NCI-H2227 (cell line): ENCODE results near the gene BNIP1.

Experiments
- DNase-seq: peaks from one replicate; lab custom pipeline; 2025; ENCODE audit not compliant: unreplicated experiment; lab: John Stamatoyannopoulos, UW

The BNIP1 gene

GRCh38 chr5:173165177-173166016, 21.1 kb downstream of the BNIP1 start:
- DNase-seq, result no peak

GRCh38 chr5:173172166-173172565, 27.8 kb downstream of the BNIP1 start:
- no peak for DNase-seq

- no peak for DNase-seq
Observed at GRCh38 chr5:173175523-173175922, 31.2 kb downstream of the BNIP1 start.

- no peak for DNase-seq
Observed at GRCh38 chr5:173178369-173178910, 34.1 kb downstream of the BNIP1 start.

DNA sequence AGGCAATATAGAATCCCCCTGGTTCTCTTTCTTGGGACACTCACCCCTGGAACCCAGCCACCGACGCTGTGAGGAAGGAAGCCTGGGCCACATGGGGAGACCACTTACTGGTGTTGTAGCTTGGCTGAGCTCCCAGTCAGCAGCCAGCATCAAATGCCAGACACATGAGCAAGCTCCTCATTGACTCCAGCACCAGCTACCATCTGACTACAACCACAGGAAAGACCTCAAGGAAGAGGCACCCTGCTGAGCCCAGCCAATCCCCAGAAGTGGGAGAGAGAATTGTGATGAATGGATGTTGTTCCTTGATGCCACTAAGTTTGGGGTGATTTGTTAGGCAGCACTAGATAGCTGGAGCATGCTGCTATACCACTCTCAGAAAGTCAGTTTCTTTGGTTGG, 36.0 kb downstream of the BNIP1 start:
- DNase-seq, result no peak

DNA sequence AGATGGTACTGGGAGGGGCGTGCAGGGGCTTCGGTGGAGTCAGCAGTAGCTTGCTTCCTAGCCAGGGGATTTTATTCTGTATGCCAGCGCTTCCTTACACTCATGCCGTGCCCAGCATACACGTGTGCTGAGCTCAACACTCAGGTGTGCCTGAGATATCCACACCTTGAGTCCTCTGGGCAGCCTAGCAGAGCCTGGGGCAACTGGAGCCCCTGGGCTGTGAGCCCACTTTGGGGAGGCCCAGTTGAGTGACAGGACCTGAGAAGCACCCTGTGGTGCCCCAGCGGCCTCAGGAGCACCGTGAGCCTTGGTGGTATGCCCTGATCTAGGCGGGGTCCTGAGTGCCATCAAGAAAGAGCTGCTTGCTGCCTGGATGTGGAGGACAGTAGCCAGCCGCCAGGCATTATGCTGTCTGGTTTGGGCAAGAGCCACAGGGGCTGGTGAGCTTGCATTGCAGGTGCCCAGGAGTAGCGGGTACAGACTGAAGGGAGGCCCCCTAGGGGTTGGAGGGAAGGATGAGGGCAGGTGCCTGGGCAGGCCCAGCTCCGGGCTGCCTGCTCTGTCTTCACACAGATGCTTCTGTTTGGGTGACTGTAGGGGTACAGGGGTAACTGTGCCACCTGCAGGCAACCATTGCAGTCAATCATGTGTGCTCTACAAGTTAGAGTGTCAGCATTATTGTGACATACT, 42.9 kb downstream of the BNIP1 start:
- no peak for DNase-seq

DNA sequence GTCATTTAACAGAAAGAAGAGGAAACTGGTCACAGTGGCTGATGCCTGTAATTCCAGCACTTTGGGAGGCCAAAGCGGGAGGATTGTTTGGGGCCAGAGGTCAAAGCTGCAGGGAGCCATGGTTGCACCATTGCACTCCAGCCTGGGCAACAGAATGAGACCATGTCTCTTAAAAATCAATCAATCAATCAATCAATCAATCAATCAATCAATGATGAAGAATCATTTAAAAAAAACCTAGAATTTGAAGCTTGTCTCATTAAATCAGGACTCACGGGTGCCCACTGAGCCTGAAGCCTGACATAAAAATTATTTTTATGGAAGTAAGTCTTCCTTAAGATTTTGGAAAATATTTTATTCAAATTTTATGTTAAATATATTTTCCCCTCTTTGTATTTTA, 43.9 kb downstream of the BNIP1 start:
- DNase-seq, result no peak

DNA sequence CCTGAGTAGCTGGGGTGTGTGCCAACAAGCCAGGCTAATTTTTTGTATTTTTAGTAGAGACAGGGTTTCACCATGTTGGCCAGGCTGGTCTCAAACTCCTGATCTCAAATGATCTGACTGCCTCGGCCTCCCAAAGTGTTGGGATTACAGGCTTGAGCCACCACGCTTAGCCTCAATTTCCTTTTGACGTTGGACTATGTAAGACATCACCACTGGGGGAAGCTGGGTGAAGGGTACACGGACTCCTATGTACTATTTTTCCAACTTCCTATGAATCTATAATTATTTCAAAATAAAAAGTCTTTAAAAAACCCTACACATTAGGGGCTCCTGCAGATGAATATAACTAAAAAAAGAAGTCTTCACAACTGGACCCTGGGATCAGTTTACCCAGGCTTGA, 46.7 kb downstream of the BNIP1 start:
- no peak for DNase-seq

- no peak for DNase-seq
Observed at GRCh38 chr5:173191561-173191960, 47.2 kb downstream of the BNIP1 start.

GRCh38 chr5:173192561-173192960, 48.2 kb downstream of the BNIP1 start:
- no peak for DNase-seq

- DNase-seq, result no peak
Observed at GRCh38 chr5:173196133-173196952, 52.0 kb downstream of the BNIP1 start.

DNA sequence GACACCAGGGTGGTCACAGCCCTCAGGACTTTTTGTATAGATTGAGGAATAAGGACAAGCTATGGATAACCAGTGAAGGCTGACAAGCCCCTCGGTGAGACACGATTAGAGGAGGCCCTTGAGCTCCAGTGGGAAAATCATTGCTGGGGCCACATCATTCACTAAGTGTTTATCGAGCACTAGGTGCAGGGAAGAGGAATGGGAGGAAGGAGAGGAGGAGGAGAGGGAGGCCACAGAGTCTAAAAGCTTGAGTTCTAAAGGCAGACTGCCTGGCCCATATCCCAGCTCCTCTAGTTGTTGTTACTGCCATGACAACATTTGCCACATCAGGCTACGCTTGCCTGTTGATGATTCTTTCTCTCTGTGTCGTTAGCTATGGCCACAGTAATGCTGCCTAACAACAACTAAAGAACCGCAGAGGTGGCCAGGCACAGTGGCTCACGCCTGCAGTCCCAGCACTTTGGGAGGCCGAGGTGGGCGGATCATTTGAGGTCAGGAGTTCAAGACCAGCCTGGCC, 53.1 kb downstream of the BNIP1 start:
- no peak for DNase-seq

- DNase-seq, result no peak
Observed at GRCh38 chr5:173198049-173198448, 53.7 kb downstream of the BNIP1 start.

DNA sequence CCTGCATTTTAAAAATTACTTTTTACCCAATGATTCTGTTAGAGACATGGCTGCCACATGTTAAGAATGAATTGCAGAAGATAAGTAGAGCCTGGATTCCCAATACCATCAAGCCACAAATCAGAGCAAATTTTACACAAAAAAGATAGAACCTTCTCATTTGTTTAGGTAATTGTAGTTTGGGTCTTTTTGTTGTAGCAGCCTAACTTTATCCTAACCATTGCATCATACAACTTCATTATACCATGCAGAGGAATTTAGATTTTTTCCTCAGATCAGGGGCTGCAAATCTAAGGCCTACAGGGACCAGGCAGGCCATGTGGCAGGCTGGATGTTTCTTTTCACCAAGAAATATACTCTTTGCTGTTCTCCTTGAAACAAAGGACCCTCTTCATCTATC, 56.0 kb downstream of the BNIP1 start:
- no peak for DNase-seq

GRCh38 chr5:173201636-173202265, 57.4 kb downstream of the BNIP1 start:
- no peak for DNase-seq

DNA sequence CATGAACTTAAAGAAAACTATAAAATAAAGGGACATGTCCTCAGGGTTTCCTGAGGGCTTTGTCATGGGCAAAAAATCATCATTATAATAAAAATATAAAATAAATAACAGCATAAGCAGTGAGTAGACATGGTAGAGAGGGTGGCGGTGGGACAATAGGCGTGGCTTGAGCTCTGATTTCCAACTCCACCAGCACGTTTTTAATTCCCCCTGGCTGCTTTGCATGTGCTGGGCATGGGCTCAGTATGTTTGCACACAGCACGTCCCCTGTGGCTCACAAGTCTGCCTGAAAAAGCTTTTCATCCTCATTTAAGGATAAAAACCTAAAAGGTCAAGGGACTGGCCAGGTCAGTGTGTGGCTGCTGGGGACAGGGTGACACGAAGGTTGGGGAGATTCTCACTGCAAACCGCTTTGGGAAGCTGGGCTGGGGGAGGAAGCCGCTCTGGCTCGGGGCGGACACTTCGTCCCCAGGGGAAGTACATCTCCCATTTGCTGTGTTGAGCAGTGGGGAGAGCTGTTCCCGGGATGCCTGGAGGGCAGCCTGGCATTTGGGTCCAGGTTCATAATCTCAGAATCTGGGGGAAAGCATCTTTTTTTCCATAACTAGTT, 58.0 kb downstream of the BNIP1 start:
- no peak for DNase-seq

GRCh38 chr5:173204185-173204979, 60.1 kb downstream of the BNIP1 start:
- DNase-seq, result no peak

- no peak for DNase-seq
Observed at GRCh38 chr5:173205916-173206315, 61.6 kb downstream of the BNIP1 start.

GRCh38 chr5:173208296-173208695, 64.0 kb downstream of the BNIP1 start:
- no peak for DNase-seq
